HL-60 (cell line): Measurements from ENCODE around the gene TBC1D12.

Experiments used
- POLR2AphosphoS5 ChIP-seq: IDR thresholded peaks from 2 replicates; pipeline ENCODE4 v1.6.1; 2012; ENCODE audit warnings: low read depth
- SPI1 ChIP-seq: IDR thresholded peaks from 2 replicates; pipeline ENCODE4 v1.6.1; 2012; ENCODE audit warnings: low read depth, mild to moderate bottlenecking, borderline replicate concordance
- TF ChIP-seq, protein P1 (sequence below): IDR thresholded peaks from one replicate; pipeline ENCODE4 v1.5.1; 2011; ENCODE audit warnings: low read length, control low read depth, inconsistent platforms; ENCODE audit not compliant: insufficient read depth

GRCh38 chr10:94465684-94466083 is 63.3 kb downstream of the TBC1D12 start:
- TF ChIP-seq, protein P1, sequence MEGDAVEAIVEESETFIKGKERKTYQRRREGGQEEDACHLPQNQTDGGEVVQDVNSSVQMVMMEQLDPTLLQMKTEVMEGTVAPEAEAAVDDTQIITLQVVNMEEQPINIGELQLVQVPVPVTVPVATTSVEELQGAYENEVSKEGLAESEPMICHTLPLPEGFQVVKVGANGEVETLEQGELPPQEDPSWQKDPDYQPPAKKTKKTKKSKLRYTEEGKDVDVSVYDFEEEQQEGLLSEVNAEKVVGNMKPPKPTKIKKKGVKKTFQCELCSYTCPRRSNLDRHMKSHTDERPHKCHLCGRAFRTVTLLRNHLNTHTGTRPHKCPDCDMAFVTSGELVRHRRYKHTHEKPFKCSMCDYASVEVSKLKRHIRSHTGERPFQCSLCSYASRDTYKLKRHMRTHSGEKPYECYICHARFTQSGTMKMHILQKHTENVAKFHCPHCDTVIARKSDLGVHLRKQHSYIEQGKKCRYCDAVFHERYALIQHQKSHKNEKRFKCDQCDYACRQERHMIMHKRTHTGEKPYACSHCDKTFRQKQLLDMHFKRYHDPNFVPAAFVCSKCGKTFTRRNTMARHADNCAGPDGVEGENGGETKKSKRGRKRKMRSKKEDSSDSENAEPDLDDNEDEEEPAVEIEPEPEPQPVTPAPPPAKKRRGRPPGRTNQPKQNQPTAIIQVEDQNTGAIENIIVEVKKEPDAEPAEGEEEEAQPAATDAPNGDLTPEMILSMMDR: no peak
- TF ChIP-seq POLR2AphosphoS5: no peak
- no peak for TF ChIP-seq SPI1
